GM23338 (cell line): ENCODE measurements around the gene PRPF18. TPM values are rescaled to one million over a fixed set of nuclear protein-coding genes. Genes with fewer than 3 reads are reported as not detected.

Experiments
- ATAC-seq: fragments of 200-7000 bp; cut with Tn5 transposase; 3 replicates; pipeline ENCODE4 v1.9.1; 2020
- DNase-seq: peaks from one replicate; pipeline ENCODE4 v3.0.0-alpha.2; 2015; ENCODE audit warnings: low spot score
- H2AFZ ChIP-seq: fragments of 200-600 bp; sonication (generic); 2 replicates; pipeline ENCODE4 v1.8.0; 2016; ENCODE audit warnings: antibody characterized with exemption, mild to moderate bottlenecking, moderate library complexity
- H3F3A ChIP-seq: fragments of 200-600 bp; sonication (generic); replicated peaks from 2 replicates; pipeline ENCODE4 v1.8.0; 2017; ENCODE audit warnings: antibody characterized with exemption, mixed run types, low read depth
- H3K27ac ChIP-seq: fragments of 200-600 bp; sonication (generic); 2 replicates; pipeline ENCODE4 v1.6.1; 2016; ENCODE audit warnings: low read depth
- H3K27me3 ChIP-seq: fragments of 200-600 bp; sonication (generic); 2 replicates; pipeline ENCODE4 v1.8.0; 2016; ENCODE audit warnings: mild to moderate bottlenecking, mixed run types, moderate library complexity; ENCODE audit not compliant: insufficient read depth
- H3K36me3 ChIP-seq: fragments of 200-600 bp; sonication (generic); 2 replicates; pipeline ENCODE4 v1.8.0; 2016; ENCODE audit warnings: mild to moderate bottlenecking; ENCODE audit not compliant: insufficient read depth
- H3K4me1 ChIP-seq: fragments of 200-600 bp; sonication (generic); 2 replicates; pipeline ENCODE4 v1.8.0; 2016; ENCODE audit warnings: mild to moderate bottlenecking, moderate library complexity; ENCODE audit not compliant: insufficient read depth
- H3K4me2 ChIP-seq: fragments of 200-600 bp; sonication (generic); 2 replicates; pipeline ENCODE4 v1.7.1; 2017; ENCODE audit warnings: mixed run types
- H3K4me3 ChIP-seq: fragments of 200-600 bp; sonication (generic); 2 replicates; pipeline ENCODE4 v1.6.1; 2016; ENCODE audit warnings: mixed run types
- H3K79me2 ChIP-seq: fragments of 200-600 bp; sonication (generic); replicated peaks from 2 replicates; pipeline ENCODE4 v1.8.0; 2017; ENCODE audit warnings: mild to moderate bottlenecking; ENCODE audit not compliant: insufficient read depth
- H3K9me2 ChIP-seq: fragments of 200-600 bp; sonication (generic); 2 replicates; pipeline ENCODE4 v1.8.0; 2017; ENCODE audit not compliant: insufficient read depth
- H4K20me1 ChIP-seq: fragments of 200-600 bp; sonication (generic); replicated peaks from 2 replicates; pipeline ENCODE4 v1.8.0; 2017; ENCODE audit warnings: mild to moderate bottlenecking; ENCODE audit not compliant: insufficient read depth
- H3K27ac Mint-ChIP-seq: 2 replicates; pipeline ENCODE4 v1.8.0; 2020; ENCODE audit warnings: inconsistent platforms, mild to moderate bottlenecking, moderate library complexity, mixed read lengths
- H3K27me3 Mint-ChIP-seq: 3 replicates; pipeline ENCODE4 v1.8.0; 2022; ENCODE audit warnings: low read depth, mild to moderate bottlenecking, moderate library complexity, mixed read lengths, inconsistent platforms; ENCODE audit not compliant: insufficient read depth, poor library complexity
- H3K36me3 Mint-ChIP-seq: 3 replicates; pipeline ENCODE4 v1.8.0; 2021; ENCODE audit warnings: low read depth, mild to moderate bottlenecking, inconsistent platforms, moderate library complexity, mixed read lengths
- H3K4me1 Mint-ChIP-seq: 3 replicates; pipeline ENCODE4 v1.8.0; 2020; ENCODE audit warnings: mild to moderate bottlenecking, inconsistent platforms, mixed read lengths
- H3K4me3 Mint-ChIP-seq: 3 replicates; pipeline ENCODE4 v1.8.0; 2021; ENCODE audit warnings: moderate library complexity, mild to moderate bottlenecking, inconsistent platforms, mixed read lengths
- H3K9me3 Mint-ChIP-seq: 3 replicates; pipeline ENCODE4 v1.8.0; 2020; ENCODE audit warnings: moderate library complexity, mild to moderate bottlenecking, inconsistent platforms, mixed read lengths
- CREB1 ChIP-seq: fragments of 250-450 bp; sonication (Bioruptor Pico); IDR thresholded peaks from 2 replicates; pipeline ENCODE4 v1.5.0; 2020; ENCODE audit warnings: low read depth, mild to moderate bottlenecking, moderate library complexity
- EZH2 ChIP-seq: fragments of 200-600 bp; sonication (generic); IDR thresholded peaks from one replicate; pipeline ENCODE4 v1.8.0; 2017; ENCODE audit warnings: antibody characterized with exemption, mild to moderate bottlenecking, low read depth; ENCODE audit not compliant: unreplicated experiment
- EZH2phosphoT487 ChIP-seq: fragments of 200-600 bp; sonication (generic); IDR thresholded peaks from one replicate; pipeline ENCODE4 v1.8.1; 2018; ENCODE audit warnings: antibody characterized with exemption; ENCODE audit not compliant: unreplicated experiment
- POLR2AphosphoS5 ChIP-seq: IDR thresholded peaks from 2 replicates; pipeline ENCODE4 v1.6.1; 2016; ENCODE audit warnings: antibody characterized with exemption, low read depth
- ZNF114 ChIP-seq: fragments of 250-450 bp; sonication (Bioruptor Pico); IDR thresholded peaks from 2 replicates; pipeline ENCODE4 v1.5.0; 2020; ENCODE audit warnings: mild to moderate bottlenecking, moderate library complexity
- ZNF331 ChIP-seq: fragments of 250-450 bp; sonication (Bioruptor Pico); IDR thresholded peaks from 2 replicates; pipeline ENCODE4 v1.5.0; 2020; ENCODE audit warnings: low read depth, mild to moderate bottlenecking, moderate library complexity
- polyA plus RNA-seq: library from polyadenylated mRNA; unstranded; fragments of >200 nt; fragmentation: Nextera tagmentation; extraction: Ambion mirVana; gene quantifications from 2 replicates; pipeline ENCODE4 v1.2.1, GENCODE V29; 2016
- total RNA-seq: library from RNA; depleted of rRNA; stranded (reverse); fragments of >200 nt; shearing (Covaris generic); gene quantifications from 2 replicates; pipeline ENCODE4 v1.2.3, GENCODE V29; 2014
- TF ChIP-seq, protein P1 (sequence below), 2 experiments: fragments of 200-600 bp in 1 of 2; sonication (generic) in 1 of 2; conservative IDR thresholded peaks; 2 replicates each; pipeline versions ENCODE4 v1.5.1 to v1.6.1; 2016 to 2017; ENCODE audit warnings: antibody characterized with exemption in 2 of 2, low read depth in 2 of 2, mild to moderate bottlenecking in 2 of 2, moderate library complexity in 1 of 2
- TF ChIP-seq, protein P2 (sequence below): fragments of 250-450 bp; sonication (Bioruptor Pico); IDR thresholded peaks from 2 replicates; pipeline ENCODE4 v1.5.0; 2020; ENCODE audit warnings: mild to moderate bottlenecking, moderate library complexity
- TF ChIP-seq, protein P3 (sequence below): IDR thresholded peaks from one replicate; pipeline ENCODE4 v1.6.1; 2018; ENCODE audit warnings: antibody characterized with exemption; ENCODE audit not compliant: unreplicated experiment

The PRPF18 gene
- total and polyA plus RNA-seq, 2 experiments from 2014 or later: 15.1 to 17.2 TPM

DNA sequence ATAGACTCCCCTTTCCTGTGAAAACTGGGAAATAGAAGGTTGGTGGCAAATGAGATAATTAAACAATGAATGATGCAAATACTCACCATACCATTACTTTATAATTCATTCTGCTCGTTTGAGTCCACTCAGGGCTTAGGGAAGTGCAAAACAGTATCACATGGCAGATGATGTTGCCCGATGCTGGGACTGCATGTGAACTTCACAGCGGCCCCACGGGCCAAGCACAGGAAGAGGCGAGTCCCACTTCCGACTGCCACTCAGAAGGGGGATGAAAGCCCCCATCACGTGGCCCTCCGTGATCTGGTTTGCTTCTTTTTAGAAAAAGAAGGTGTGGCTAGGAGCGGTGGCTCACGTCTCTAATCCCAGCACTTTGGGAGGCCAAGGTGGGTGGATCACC, 71.5 kb downstream of the PRPF18 start:
- Histone ChIP-seq H3K4me2 (no peak overlapping the region), H3K79me2 (no peaks in the 10 kb centered on the region), H3K4me3 (no peak overlapping the region), H3K27me3 (no peaks in the 10 kb centered on the region), H3K27ac (no peak overlapping the region), H3F3A (no peaks in the 10 kb centered on the region), H3K36me3 (no peaks in the 10 kb centered on the region), H2AFZ (no peak overlapping the region), H3K9me2 (no peaks in the 10 kb centered on the region), H3K4me1 (no peaks in the 10 kb centered on the region; the same call in 1 of the 2 replicates), H4K20me1 (no peaks in the 10 kb centered on the region)
- H3K27me3 Mint-ChIP-seq: peaks cover 7% of the 10 kb centered on the region
- H3K36me3 Mint-ChIP-seq: peaks cover 41% of the 10 kb centered on the region
- TF ChIP-seq, protein P1, sequence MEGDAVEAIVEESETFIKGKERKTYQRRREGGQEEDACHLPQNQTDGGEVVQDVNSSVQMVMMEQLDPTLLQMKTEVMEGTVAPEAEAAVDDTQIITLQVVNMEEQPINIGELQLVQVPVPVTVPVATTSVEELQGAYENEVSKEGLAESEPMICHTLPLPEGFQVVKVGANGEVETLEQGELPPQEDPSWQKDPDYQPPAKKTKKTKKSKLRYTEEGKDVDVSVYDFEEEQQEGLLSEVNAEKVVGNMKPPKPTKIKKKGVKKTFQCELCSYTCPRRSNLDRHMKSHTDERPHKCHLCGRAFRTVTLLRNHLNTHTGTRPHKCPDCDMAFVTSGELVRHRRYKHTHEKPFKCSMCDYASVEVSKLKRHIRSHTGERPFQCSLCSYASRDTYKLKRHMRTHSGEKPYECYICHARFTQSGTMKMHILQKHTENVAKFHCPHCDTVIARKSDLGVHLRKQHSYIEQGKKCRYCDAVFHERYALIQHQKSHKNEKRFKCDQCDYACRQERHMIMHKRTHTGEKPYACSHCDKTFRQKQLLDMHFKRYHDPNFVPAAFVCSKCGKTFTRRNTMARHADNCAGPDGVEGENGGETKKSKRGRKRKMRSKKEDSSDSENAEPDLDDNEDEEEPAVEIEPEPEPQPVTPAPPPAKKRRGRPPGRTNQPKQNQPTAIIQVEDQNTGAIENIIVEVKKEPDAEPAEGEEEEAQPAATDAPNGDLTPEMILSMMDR (conservative IDR thresholded peaks at IDR 0.05; ENCODE audit: low read depth in 2 of 2): no peak
- TF ChIP-seq, protein P2, sequence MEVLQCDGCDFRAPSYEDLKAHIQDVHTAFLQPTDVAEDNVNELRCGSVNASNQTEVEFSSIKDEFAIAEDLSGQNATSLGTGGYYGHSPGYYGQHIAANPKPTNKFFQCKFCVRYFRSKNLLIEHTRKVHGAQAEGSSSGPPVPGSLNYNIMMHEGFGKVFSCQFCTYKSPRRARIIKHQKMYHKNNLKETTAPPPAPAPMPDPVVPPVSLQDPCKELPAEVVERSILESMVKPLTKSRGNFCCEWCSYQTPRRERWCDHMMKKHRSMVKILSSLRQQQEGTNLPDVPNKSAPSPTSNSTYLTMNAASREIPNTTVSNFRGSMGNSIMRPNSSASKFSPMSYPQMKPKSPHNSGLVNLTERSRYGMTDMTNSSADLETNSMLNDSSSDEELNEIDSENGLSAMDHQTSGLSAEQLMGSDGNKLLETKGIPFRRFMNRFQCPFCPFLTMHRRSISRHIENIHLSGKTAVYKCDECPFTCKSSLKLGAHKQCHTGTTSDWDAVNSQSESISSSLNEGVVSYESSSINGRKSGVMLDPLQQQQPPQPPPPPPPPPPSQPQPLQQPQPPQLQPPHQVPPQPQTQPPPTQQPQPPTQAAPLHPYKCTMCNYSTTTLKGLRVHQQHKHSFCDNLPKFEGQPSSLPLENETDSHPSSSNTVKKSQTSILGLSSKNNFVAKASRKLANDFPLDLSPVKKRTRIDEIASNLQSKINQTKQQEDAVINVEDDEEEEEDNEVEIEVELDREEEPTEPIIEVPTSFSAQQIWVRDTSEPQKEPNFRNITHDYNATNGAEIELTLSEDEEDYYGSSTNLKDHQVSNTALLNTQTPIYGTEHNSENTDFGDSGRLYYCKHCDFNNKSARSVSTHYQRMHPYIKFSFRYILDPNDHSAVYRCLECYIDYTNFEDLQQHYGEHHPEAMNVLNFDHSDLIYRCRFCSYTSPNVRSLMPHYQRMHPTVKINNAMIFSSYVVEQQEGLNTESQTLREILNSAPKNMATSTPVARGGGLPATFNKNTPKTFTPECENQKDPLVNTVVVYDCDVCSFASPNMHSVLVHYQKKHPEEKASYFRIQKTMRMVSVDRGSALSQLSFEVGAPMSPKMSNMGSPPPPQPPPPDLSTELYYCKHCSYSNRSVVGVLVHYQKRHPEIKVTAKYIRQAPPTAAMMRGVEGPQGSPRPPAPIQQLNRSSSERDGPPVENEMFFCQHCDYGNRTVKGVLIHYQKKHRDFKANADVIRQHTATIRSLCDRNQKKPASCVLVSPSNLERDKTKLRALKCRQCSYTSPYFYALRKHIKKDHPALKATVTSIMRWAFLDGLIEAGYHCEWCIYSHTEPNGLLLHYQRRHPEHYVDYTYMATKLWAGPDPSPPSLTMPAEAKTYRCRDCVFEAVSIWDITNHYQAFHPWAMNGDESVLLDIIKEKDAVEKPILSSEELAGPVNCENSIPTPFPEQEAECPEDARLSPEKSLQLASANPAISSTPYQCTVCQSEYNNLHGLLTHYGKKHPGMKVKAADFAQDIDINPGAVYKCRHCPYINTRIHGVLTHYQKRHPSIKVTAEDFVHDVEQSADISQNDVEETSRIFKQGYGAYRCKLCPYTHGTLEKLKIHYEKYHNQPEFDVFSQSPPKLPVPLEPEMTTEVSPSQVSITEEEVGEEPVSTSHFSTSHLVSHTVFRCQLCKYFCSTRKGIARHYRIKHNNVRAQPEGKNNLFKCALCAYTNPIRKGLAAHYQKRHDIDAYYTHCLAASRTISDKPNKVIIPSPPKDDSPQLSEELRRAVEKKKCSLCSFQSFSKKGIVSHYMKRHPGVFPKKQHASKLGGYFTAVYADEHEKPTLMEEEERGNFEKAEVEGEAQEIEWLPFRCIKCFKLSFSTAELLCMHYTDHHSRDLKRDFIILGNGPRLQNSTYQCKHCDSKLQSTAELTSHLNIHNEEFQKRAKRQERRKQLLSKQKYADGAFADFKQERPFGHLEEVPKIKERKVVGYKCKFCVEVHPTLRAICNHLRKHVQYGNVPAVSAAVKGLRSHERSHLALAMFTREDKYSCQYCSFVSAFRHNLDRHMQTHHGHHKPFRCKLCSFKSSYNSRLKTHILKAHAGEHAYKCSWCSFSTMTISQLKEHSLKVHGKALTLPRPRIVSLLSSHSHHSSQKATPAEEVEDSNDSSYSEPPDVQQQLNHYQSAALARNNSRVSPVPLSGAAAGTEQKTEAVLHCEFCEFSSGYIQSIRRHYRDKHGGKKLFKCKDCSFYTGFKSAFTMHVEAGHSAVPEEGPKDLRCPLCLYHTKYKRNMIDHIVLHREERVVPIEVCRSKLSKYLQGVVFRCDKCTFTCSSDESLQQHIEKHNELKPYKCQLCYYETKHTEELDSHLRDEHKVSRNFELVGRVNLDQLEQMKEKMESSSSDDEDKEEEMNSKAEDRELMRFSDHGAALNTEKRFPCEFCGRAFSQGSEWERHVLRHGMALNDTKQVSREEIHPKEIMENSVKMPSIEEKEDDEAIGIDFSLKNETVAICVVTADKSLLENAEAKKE: no peak
- TF ChIP-seq ZNF114 (no peak), EZH2 (no peak), EZH2phosphoT487 (no peak), ZNF331 (CRISPR knock-in tag) (no peak), POLR2AphosphoS5 (no peak), CREB1 (CRISPR knock-in tag) (no peak)
- TF ChIP-seq, protein P3, sequence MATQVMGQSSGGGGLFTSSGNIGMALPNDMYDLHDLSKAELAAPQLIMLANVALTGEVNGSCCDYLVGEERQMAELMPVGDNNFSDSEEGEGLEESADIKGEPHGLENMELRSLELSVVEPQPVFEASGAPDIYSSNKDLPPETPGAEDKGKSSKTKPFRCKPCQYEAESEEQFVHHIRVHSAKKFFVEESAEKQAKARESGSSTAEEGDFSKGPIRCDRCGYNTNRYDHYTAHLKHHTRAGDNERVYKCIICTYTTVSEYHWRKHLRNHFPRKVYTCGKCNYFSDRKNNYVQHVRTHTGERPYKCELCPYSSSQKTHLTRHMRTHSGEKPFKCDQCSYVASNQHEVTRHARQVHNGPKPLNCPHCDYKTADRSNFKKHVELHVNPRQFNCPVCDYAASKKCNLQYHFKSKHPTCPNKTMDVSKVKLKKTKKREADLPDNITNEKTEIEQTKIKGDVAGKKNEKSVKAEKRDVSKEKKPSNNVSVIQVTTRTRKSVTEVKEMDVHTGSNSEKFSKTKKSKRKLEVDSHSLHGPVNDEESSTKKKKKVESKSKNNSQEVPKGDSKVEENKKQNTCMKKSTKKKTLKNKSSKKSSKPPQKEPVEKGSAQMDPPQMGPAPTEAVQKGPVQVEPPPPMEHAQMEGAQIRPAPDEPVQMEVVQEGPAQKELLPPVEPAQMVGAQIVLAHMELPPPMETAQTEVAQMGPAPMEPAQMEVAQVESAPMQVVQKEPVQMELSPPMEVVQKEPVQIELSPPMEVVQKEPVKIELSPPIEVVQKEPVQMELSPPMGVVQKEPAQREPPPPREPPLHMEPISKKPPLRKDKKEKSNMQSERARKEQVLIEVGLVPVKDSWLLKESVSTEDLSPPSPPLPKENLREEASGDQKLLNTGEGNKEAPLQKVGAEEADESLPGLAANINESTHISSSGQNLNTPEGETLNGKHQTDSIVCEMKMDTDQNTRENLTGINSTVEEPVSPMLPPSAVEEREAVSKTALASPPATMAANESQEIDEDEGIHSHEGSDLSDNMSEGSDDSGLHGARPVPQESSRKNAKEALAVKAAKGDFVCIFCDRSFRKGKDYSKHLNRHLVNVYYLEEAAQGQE: no peak
- DNase-seq (no peak), ATAC-seq (no peak)
- H3K27ac Mint-ChIP-seq: no peak overlapping the region
- no peaks in the 10 kb centered on the region for H3K9me3 Mint-ChIP-seq
- peaks cover 14% of the 10 kb centered on the region; the same call in 2 of the 3 replicates for H3K4me1 Mint-ChIP-seq
- H3K4me3 Mint-ChIP-seq: no peak overlapping the region
